Suppressor macrophage (primary cell): ENCODE data around the gene C1orf56.
"Not testable (repeated sequence)": the region's sequence is repeated elsewhere in the genome, so short reads cannot be mapped to it uniquely, and the experiment has no call there.

Experiments
- DNase-seq, 4 experiments: peaks; one replicate each; pipeline ENCODE4 v3.0.0-alpha.2; 2020 to 2022

Gene C1orf56

GRCh38 chr1:151062741-151063371, 15.3 kb downstream of the C1orf56 start:
- DNase-seq, result peak in 3 of 4 experiments; percentile 17 to 53 (median 50)

GRCh38 chr1:151065089-151065645, 17.6 kb downstream of the C1orf56 start:
- DNase-seq, result no peak

GRCh38 chr1:151067185-151067584, 19.6 kb downstream of the C1orf56 start:
- no peak for DNase-seq

GRCh38 chr1:151069103-151069486, 21.5 kb downstream of the C1orf56 start:
- DNase-seq, result no peak

- DNase-seq, result peak; percentile 91 to 94 (median 92)
Measured at GRCh38 chr1:151070474-151071276, 23.1 kb downstream of the C1orf56 start, which contains the start of gene GABPB2. GABPB2 (plus strand) TSS chr1:151070761; CDS start chr1:151088190, 17,429 bp downstream.

- DNase-seq, result no peak
Measured at GRCh38 chr1:151072224-151072623, 24.7 kb downstream of the C1orf56 start.

GRCh38 chr1:151085953-151086559, 38.5 kb downstream of the C1orf56 start:
- no peak for DNase-seq

GRCh38 chr1:151097426-151097825, 49.9 kb downstream of the C1orf56 start:
- DNase-seq, result not testable (repeated sequence)

GRCh38 chr1:151098126-151098525, 50.6 kb downstream of the C1orf56 start:
- DNase-seq, result no peak
